ENCODE results near the gene FAM174A.

Gene FAM174A

DNA sequence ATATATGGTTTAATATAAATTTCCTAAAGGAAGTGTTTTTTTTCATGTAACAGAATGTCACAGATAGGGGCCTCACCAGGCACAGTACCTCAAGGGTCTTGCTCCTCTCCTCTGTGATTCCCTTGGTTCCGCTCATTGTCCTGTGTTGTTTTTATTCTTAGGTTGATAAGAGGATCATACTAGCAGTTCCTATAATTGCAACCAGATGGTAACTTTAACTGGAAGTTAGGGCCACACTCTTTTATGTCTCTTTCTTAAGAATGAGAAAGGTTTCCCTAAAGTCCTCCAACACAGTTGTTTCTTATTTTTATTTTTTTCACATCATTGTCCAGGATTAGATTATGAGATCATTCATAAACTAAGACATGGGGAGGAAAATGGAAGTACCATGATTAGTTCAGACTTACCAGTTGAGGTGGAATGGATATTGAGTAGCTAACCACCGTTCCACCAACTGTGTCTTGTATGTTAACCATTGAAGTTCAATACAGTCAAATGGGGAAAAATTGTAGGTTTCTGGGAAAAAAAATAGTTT lies 41.1 kb downstream of the FAM174A start:
- DNase-seq, result no peak

GRCh38 chr5:100577506-100577905 lies 42.3 kb downstream of the FAM174A start:
- DNase-seq, result no peak

- DNase-seq, result no peak
Observed at GRCh38 chr5:100584069-100584468, 48.9 kb downstream of the FAM174A start.

DNA sequence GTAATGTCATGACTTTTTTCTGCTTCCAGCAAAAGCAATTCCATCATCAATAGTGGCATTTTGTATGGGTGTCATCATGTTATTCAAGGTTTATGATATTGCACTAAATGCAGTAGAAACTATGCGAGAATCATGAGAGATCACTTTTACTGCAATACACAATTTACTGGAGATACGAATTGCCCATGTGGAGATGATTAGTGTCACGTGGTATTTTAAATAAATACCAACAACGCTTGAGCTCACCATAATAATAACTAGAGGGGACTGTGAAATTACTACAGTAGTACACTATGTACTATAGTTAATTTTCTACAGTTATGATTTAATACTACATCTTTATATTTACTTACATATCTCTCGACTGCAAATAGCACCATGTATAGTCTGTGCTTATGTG lies 49.7 kb downstream of the FAM174A start:
- no peak for DNase-seq

- no peak for DNase-seq
Observed at GRCh38 chr5:100590867-100591266, 55.7 kb downstream of the FAM174A start.

GRCh38 chr5:100595152-100595811 lies 60.1 kb downstream of the FAM174A start:
- peak; percentile 88 for DNase-seq

- no peak for DNase-seq
Observed at GRCh38 chr5:100595812-100596173, 60.6 kb downstream of the FAM174A start.

GRCh38 chr5:100598446-100598845 lies 63.3 kb downstream of the FAM174A start:
- DNase-seq, result no peak

- DNase-seq, result no peak
Observed at GRCh38 chr5:100600298-100600994, 65.3 kb downstream of the FAM174A start.

- DNase-seq, result no peak
Observed at GRCh38 chr5:100603141-100603540, 68.0 kb downstream of the FAM174A start.

DNA sequence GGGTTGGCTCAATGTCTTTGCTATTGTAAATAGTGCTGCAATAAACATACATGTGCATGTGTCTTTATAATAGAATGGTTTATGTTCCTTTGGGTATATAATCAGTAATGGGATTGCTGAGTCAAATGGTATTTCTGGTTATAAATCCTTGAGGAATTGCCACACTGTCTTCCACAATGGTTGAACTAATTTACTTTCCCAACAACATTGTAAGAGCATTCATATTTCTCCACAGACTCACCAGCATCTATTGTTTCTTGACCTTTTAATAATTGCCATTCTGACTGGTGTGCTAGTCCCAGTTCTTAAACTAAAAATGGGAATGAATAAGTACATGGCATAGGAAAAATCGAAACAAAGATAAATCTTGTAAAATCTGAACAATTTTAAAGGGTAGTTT lies 68.8 kb downstream of the FAM174A start:
- peak; percentile 22 for DNase-seq

DNA sequence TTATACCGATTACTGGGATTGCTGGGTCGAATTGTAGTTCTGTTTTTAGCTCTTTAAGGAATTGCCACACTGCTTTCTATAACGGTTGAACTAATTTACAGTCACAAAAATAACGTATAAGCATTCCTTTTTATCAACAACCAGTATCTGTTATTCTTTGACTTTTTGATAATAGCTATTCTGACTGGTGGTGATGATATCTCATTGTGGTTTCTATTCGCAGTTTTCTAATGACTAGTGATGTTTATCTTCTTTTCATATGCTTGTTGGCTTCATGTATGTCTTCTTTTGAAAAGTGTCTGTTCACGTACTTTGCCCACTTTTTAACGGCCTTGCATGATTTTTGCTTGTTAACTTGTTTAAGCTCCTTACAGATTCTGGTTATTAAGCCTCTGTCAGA lies 74.4 kb downstream of the FAM174A start:
- no peak for DNase-seq

GRCh38 chr5:100614308-100614707 lies 79.1 kb downstream of the FAM174A start:
- no peak for DNase-seq

DNA sequence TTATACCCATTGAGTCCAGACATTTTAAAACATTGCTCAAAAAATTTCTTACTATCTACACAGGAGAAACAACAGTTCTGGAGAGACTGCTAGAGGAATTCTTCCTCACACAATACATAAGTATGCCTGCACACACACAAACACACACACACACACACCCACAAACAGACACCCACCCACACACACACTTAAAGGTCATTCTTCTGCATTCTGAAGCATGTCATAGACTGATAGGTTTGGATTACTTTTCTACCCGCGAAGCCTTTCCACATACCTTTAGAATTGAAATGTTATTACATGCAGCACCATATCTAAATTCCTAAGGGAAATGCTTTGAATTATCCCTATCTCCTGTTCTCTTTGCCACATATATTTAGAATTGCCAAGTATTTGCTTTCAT lies 80.2 kb downstream of the FAM174A start:
- DNase-seq, result peak; percentile 8

DNA sequence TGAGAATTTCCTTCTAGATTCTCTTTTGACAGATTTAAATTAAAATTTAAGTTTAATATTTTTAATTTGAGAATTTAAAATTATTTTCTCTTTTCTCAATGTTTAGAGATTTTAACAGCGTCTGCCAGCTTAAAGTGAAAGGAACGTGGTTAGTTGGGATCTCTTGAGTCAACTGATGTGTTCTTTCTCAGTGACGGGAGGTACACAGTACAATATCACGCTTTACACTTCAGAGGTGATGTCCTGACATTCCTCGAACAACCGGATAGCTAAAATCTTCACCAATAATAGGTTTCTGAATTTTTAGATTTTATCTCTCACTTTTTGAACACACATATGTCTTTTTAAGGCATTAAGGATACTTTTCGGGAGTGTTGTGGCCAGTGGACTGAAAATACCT lies 81.1 kb downstream of the FAM174A start:
- no peak for DNase-seq

- no peak for DNase-seq
Observed at GRCh38 chr5:100616981-100617380, 81.8 kb downstream of the FAM174A start.

DNA sequence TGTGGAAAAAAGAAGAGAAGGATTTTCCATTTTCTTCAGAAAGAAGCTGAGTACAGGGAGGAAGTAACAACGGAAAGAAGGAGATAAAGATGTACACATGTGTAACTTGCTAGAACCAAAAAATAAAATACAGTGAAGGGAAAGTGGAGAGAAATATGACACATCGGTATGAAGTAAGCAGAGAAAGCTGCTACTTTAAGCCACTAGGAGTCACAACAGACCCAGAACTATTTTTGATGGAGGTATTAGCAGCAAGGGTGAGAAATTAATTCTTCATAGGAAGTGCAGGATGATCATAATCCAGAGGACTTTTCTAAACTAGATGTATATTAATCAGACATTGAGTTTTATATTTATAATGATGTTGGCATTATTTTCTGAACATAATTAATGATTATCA lies 88.5 kb downstream of the FAM174A start:
- peak; percentile 29 for DNase-seq

GRCh38 chr5:100634937-100635534 lies 99.9 kb downstream of the FAM174A start:
- peak; percentile 20 for DNase-seq

All from fibroblast of skin of right quadriceps (primary cell).